GM21390 (cell line): ENCODE data around the gene IRS1.

Source experiments
- ATAC-seq: cut with Tn5 transposase; IDR thresholded peaks from one replicate; pipeline ENCODE4 v1.9.1; 2021; ENCODE audit not compliant: unreplicated experiment

The IRS1 gene

DNA sequence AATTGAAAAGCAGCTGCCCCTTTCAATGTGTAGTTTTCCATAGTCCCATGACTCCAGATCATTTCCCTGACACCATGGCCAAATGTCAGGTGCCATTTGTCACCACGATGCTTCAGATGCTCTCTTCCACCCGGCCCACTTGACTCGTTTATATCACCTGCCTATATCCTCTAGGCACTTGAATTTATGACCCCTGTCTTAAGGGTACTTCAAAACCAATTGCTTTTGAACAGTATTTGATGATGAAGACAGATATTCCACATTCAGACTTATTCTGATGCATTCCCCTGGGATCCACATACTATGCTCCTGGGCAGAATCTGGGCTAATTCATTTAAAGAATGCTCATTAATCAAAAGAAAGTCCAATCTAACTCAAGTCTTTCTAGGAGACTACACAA, 19.3 kb upstream of the IRS1 start:
- ATAC-seq: no peak

- ATAC-seq: peak; percentile 64
These were observed 13.6 kb upstream of the IRS1 start for GRCh38 chr2:226813148-226813701.

DNA sequence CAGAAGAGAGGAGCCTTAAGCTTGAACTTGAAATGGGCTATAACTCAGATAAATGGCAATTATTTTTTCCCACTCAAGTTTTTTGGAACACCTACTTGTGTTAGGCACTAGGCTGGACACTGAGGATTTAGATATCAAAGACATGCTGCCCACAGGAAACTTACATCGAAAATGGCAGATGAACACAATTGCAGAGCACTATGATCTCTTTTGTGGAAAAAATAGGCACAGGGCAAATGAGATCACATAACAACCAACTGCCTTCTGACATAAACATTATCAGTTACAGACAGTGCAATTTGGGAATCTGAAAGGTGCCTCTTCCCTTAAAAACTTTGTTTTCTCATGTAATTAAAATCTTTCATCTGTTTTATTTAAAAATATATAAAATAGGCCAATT, 3.8 kb upstream of the IRS1 start:
- ATAC-seq: no peak

- no peak for ATAC-seq
These were observed 3.0 kb upstream of the IRS1 start for GRCh38 chr2:226802573-226802972.

- ATAC-seq: peak; percentile 76
These were observed 1.5 kb upstream of the IRS1 start for GRCh38 chr2:226800941-226801784.

DNA sequence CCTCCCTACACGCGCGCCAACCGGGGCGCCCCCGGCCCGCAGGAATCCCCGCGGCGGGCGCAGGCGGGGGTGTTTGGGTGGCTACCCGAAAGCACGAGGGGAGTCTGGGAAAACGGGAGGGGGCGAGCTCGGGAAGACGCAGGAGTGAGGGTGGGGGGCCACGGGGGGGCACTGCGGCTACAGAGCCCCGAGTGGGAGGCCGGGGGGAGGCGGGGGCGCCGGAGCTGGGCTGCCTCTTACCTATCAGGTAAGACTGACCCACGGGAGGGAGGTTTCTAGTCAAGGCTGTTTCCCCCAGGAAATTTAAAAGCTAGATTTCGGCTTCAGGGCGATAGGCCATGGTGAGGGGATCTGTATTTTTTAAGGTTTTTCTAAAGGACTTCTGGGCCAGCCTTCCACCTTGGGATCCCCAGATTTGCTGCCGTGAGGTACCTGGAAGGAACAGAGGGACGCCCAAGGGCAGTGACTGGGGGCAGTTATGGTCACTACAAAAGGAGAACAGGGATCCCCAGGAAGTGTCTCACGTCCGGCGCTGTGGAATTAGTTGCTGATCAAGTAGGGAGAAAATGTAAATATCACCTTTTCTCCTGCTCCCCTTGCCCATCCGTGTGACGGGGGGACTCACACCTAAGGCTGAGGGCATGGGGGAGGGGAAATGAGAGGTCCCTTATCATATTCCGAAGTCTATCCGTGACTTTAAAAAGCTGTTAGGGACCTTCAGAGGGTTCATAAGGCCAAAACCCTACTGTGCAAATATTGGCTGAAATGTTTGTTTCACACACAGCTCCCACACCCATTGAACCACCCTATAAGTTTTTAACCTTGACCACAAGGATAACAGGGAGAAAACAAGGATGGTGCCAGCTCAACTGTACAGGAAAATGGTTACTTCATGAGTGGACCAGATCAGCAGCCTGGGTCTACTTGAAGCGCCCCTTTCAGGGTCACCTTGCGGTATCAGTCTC, 638 bp upstream of the IRS1 start:
- ATAC-seq: no peak

- ATAC-seq: peak; percentile 24
These were observed 1.0 kb downstream of the IRS1 start for GRCh38 chr2:226798422-226799210.

- no peak for ATAC-seq
These were observed 1.6 kb downstream of the IRS1 start for GRCh38 chr2:226797989-226798421.

GRCh38 chr2:226797289-226797988, 2.2 kb downstream of the IRS1 start:
- ATAC-seq: no peak

DNA sequence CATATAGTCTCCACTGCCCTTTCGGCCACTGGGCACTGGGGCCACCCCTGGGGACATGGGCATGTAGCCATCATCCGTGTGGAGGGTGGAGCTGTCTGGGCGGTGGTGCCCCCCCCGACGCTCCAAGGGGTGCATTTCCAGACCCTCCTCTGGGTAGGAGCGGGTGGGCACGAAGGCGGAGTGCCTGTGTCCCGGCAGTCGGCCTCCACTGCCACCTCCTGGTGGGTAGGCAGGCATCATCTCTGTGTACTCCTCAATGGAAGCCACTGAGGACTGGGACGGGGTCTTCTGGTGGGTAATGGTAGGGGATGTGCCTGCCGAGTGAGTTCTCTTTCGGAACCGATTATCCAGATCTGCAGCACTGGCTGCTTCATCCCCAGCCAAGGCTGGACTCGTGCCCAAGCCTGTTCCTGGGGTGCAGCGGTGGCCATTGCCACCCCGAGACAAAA, 2.8 kb downstream of the IRS1 start:
- ATAC-seq: no peak

DNA sequence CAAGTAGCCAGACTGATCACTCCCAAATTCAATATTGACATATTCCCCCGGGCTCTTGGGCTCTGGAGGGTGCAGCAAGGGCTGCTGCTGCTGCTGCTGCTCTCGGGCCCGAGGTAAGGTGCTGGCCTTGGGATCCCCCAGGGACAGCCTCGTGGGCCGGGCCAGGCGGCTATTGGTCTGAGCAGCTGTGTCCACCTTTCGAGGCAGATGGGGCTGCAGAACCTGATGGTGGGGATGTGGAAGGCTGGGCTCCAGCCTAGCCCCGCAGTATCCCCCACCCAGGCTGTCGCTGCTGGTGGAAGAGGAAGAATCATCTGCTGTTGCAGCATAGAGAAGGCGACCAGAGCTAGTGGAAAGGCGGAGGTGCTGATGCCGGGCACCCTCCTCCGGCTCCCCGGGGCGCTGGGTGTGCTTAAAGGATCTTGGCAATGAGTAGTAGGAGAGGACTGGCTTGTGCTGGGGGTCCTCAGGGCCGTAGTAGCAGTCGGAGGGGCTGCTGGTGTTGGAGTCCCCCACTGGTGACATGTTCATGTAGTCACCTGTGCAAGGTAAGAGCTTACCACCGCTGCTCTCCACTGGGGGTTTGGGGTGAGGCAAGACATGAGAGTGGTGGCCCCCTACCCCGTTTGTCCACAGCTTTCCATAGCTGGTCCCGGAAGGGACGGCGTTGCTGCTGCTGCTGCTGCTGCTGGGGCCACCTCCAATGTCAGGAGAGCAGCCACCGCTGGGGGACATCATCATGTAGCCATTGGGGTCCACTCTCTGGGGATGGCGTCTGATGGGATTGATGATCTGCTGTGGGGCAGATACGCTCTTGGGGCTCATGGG, 3.4 kb downstream of the IRS1 start:
- no peak for ATAC-seq

DNA sequence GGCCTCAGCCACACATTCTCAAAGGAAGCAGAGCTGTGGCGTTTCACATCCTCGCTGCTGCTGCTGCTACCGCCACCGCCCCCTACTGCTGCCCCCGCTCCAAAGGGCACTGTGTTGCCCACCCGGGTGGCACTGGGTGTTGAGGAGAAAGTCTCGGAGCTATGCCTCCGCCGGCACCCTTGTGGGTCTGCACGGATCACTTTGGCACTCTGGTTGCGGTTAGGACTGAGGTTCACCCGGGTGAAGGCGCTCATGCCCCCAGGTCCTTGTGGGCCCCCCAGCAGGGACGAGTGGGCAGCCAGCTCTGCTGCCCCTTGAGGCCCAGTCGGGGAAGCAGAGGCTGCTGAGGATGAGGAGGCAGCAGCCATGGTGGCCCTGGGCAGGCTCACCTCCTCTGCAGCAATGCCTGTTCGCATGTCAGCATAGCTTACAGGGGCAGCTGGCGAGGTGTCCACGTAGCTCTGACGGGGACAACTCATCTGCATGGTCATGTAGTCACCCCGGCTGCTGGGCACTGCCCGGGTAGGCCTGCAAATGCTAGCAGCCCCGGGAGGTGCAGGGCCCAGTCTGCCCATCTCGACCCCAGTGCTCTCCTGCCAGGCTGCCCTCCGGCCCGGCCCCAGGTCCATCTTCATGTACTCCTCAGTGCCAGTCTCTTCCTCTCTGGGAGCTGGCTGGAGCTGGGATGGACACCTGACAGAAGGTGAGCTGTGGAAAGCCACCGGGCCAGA, 4.2 kb downstream of the IRS1 start:
- ATAC-seq: no peak

- no peak for ATAC-seq
These were observed 4.9 kb downstream of the IRS1 start for GRCh38 chr2:226794751-226795171.

GRCh38 chr2:226794196-226794661, 5.4 kb downstream of the IRS1 start:
- no peak for ATAC-seq

DNA sequence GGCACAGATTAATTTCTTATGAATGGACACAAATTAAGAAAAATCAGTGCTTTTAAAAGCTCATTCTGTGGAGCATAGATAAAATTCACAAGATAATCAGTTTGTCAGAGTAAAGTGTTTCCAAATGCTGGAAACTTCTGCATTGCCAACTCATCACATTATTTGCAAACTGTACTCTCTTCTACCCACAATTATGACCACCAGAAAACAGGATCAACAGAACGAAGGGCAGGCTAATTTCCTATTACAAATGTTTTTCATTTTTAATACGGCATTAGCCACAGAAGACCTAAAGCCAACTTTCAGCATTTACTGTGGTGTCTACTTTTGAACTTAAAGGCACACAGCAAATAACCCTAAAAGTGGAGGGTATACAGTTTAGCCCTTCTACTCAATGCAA, 6.0 kb downstream of the IRS1 start:
- no peak for ATAC-seq

GRCh38 chr2:226792155-226792881, 7.3 kb downstream of the IRS1 start:
- ATAC-seq: no peak

DNA sequence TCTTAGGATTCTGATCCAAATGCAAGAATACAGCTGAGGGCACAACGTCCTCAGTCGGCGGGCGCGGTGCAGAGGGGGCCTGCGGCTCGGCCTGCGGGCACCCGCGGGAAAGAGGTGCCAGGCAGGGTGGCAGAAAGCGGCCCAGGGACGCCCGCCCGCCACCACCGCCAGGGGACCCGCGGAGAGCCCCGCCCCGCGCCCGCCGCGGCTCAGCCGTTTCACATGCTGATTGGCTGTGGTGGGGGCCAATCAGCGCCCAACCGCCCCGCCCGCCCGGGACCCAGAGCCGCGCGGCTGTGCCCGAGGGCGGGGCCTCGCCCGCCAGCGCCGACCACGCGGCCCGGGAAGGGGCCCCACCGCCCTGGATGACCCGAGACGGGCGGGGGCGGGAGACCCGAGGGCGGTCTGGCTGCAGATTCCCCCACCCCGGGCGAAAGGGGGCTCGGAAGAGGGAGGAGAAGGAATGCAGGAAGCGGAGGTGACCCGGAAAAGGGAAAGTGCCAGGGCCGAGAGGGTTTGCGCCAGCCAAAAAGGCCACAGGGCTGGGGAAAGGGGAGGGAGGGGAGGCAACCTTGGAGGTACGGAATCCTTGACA, 8.0 kb downstream of the IRS1 start:
- peak; percentile 99 for ATAC-seq
